Neutrophil (primary cell): Measurements from ENCODE around the gene CFAP77.

Experiments
- H3K27ac ChIP-seq: fragments of 200-600 bp; sonication (generic); 2 replicates; pipeline ENCODE4 v1.5.1; 2016; ENCODE audit warnings: mild to moderate bottlenecking, moderate library complexity
- H3K27me3 ChIP-seq: fragments of 200-600 bp; sonication (generic); 2 replicates; pipeline ENCODE4 v1.6.0; 2016; ENCODE audit warnings: mild to moderate bottlenecking
- H3K36me3 ChIP-seq: fragments of 200-600 bp; sonication (generic); 2 replicates; pipeline ENCODE4 v1.5.1; 2017
- H3K4me1 ChIP-seq, 2 experiments: fragments of 200-600 bp in 1 of 2; sonication (generic) in 1 of 2; 1 replicate in 1 of 2; 2 replicates in 1 of 2; pipeline versions ENCODE4 v1.5.1 to v1.6.1; 2013 to 2016; ENCODE audit warnings: low read depth in 1 of 2, low read length in 1 of 2, mild to moderate bottlenecking in 1 of 2, moderate library complexity in 1 of 2; ENCODE audit not compliant: control insufficient read depth in 1 of 2, insufficient read depth in 1 of 2
- H3K4me3 ChIP-seq, 2 experiments: fragments of 200-600 bp in 1 of 2; sonication (generic) in 1 of 2; 1 replicate in 1 of 2; 2 replicates in 1 of 2; pipeline ENCODE4 v1.5.1; 2013 to 2016; ENCODE audit warnings: low read depth in 1 of 2, low read length in 1 of 2, mild to moderate bottlenecking in 1 of 2, moderate library complexity in 1 of 2
- H3K9me3 ChIP-seq: fragments of 200-600 bp; sonication (generic); 2 replicates; pipeline ENCODE4 v1.5.1; 2016
- TF ChIP-seq, protein P1 (sequence below): fragments of 200-600 bp; sonication (generic); IDR thresholded peaks from 2 replicates; pipeline ENCODE4 v1.5.1; 2016; ENCODE audit warnings: antibody characterized with exemption

CFAP77 gene

DNA sequence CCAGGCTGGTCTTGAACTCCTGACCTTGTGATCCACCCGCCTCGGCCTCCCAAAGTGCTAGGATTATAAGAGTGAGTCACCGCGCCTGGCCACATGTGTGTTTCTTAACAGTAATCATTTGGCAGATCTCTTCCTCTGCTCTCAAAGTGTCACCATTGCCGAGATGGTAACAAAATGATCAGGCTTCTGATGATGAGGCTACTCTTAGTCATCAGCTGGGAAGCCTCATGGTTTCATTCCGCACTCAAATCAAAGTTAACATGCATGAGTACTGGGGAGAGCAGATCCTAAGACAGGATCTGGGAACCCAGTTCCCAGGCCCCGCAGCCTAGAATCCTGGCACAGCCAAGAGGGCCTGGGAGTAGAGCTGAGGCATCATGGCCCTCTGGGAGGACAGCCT is 199.8 kb downstream of the CFAP77 start:
- peaks cover 9% of the 10 kb centered on the region for H3K36me3 ChIP-seq
- TF ChIP-seq, protein P1, sequence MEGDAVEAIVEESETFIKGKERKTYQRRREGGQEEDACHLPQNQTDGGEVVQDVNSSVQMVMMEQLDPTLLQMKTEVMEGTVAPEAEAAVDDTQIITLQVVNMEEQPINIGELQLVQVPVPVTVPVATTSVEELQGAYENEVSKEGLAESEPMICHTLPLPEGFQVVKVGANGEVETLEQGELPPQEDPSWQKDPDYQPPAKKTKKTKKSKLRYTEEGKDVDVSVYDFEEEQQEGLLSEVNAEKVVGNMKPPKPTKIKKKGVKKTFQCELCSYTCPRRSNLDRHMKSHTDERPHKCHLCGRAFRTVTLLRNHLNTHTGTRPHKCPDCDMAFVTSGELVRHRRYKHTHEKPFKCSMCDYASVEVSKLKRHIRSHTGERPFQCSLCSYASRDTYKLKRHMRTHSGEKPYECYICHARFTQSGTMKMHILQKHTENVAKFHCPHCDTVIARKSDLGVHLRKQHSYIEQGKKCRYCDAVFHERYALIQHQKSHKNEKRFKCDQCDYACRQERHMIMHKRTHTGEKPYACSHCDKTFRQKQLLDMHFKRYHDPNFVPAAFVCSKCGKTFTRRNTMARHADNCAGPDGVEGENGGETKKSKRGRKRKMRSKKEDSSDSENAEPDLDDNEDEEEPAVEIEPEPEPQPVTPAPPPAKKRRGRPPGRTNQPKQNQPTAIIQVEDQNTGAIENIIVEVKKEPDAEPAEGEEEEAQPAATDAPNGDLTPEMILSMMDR: no peak
- H3K27me3 ChIP-seq: no peaks in the 10 kb centered on the region
- no peak overlapping the region for H3K27ac ChIP-seq
- H3K4me3 ChIP-seq: no peak overlapping the region
- no peaks in the 10 kb centered on the region for H3K4me1 ChIP-seq
- H3K9me3 ChIP-seq: no peaks in the 10 kb centered on the region

DNA sequence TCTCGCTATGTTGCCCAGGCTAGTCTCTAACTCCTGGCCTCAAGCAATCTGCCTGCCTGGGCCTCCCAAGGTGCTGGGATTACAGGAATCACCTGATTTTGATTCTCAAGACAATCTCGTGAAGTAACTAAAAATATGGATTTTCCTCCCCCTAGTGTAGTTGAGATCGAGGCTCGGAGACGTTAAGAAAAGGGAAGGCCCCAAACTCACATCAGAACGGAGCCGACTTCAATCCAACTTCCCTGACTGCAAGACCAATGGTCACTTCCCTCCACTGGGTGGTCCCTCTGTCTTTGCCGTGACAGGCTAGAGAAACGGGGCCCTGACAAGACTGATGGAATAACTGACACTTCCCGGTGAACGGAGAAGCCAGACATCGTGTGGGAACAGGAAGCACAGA is 200.7 kb downstream of the CFAP77 start:
- Histone ChIP-seq H3K9me3 (no peaks in the 10 kb centered on the region), H3K36me3 (peaks cover 9% of the 10 kb centered on the region), H3K4me3 (no peak overlapping the region), H3K4me1 (no peaks in the 10 kb centered on the region), H3K27ac (no peak overlapping the region), H3K27me3 (no peaks in the 10 kb centered on the region)
- TF ChIP-seq, protein P1: no peak

DNA sequence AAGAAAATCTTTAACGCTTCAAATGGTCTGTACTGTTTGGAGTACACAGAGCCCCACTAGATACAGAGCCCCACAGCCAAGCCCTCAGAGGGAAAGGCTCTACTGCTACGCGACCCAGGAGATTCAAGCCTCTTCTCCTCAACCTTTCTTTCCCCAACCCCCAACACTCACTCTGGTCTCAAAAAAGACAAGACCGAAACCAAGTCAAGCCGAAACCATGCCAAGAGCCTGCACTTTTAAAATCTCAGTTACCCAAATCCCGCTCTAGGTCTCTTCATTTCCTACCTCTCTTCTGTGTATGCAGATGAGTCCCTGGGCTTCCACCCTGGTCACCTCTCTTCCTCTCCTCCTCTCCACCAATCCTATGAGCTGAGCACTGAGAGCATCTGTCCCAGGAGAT is 204.3 kb downstream of the CFAP77 start:
- H3K9me3 ChIP-seq: no peaks in the 10 kb centered on the region
- peaks cover 9% of the 10 kb centered on the region for H3K36me3 ChIP-seq
- no peak overlapping the region for H3K4me3 ChIP-seq
- no peaks in the 10 kb centered on the region for H3K4me1 ChIP-seq
- no peaks in the 10 kb centered on the region for H3K27me3 ChIP-seq
- H3K27ac ChIP-seq: no peak overlapping the region
- TF ChIP-seq, protein P1: no peak

DNA sequence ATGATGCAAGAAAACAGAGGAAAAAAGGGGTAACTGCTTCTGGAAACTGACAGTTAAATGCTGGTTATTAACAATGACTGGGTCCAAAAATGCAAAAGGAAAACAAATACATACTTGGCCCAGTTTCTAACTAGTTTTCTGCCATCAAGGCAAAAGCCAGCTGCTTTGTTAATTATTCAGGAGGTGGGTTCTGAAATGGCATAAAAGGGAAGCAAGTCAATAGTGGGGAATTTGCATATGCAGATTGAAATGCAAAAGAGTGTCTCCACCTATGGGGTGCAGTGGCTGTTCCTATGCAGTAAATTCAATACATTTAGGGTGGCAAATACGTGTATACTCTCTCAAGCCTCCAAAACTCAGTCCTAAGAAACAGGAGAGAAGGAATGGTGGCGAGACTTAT is 205.8 kb downstream of the CFAP77 start:
- H3K9me3 ChIP-seq: no peaks in the 10 kb centered on the region
- TF ChIP-seq, protein P1: no peak
- H3K27ac ChIP-seq: no peak overlapping the region
- no peaks in the 10 kb centered on the region for H3K4me1 ChIP-seq
- H3K27me3 ChIP-seq: no peaks in the 10 kb centered on the region
- no peak overlapping the region for H3K4me3 ChIP-seq
- H3K36me3 ChIP-seq: peaks cover 9% of the 10 kb centered on the region

DNA sequence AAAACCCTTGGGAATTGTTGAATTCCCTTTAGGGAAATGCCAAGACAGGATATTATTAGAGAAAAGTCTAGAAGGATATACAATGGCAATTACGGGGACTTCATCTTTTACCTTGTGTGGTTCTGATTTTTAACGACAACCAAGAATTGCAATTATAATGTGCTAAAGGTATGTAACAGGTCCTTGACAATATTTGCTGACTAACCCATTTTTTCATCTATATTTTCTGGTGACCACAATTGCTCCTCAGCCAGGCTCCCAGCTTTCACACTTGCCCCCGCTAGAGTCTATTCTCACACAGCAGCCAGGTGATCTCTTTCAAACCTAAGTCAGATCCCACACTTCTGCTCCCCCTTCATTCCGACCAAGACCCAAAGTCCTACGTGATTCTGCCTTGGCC is 206.7 kb downstream of the CFAP77 start:
- Histone ChIP-seq H3K27me3 (no peaks in the 10 kb centered on the region), H3K36me3 (peaks cover 3% of the 10 kb centered on the region), H3K27ac (no peak overlapping the region), H3K9me3 (no peaks in the 10 kb centered on the region), H3K4me3 (no peak overlapping the region), H3K4me1 (no peaks in the 10 kb centered on the region)
- TF ChIP-seq, protein P1: no peak

DNA sequence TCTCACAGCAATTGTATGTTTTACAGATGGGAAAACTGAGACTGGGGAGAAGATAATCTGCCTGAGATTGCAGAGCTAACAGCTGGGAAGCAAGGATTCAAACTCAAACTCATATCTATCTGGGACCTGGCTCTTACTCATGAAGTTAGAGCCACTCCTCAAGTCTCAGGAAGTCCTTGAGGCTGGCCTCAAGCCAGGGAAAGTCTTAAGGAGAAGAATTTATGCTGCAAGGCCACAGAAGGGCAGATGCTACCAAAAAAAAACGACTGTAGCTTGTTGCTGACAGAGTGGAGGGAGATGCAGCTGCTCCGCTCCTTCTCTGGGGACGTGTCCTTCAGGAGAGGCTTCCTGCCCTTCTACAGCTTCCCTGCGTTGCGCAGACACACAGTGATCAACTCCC is 212.1 kb downstream of the CFAP77 start:
- Histone ChIP-seq H3K4me1 (no peaks in the 10 kb centered on the region), H3K36me3 (no peaks in the 10 kb centered on the region), H3K27me3 (no peaks in the 10 kb centered on the region), H3K9me3 (no peaks in the 10 kb centered on the region), H3K4me3 (no peak overlapping the region), H3K27ac (no peak overlapping the region)
- TF ChIP-seq, protein P1: no peak
